Upper lobe of left lung (tissue), 6 donors: ENCODE data around the gene LYRM1. TPM values are rescaled to one million over a fixed set of nuclear protein-coding genes. Genes with fewer than 3 reads are reported as not detected.
A peak's percentile ranks its signal among the peaks of the same experiment; 100 is the strongest.

ENCODE experiments used
- ATAC-seq, 2 donors: fragments of 200-7000 bp; cut with Tn5 transposase; one replicate each; pipeline ENCODE4 v1.9.1; 2022; ENCODE audit warnings: mild to moderate bottlenecking in 2 of 2, moderate library complexity in 2 of 2; ENCODE audit not compliant: low FRiP score in 2 of 2
- DNase-seq, 2 donors: peaks; one replicate each; pipeline ENCODE4 v3.0.0-alpha.2; 2019 to 2020
- H3K27ac ChIP-seq, 4 donors: fragments of 200-600 bp; sonication (generic); one replicate each; pipeline ENCODE4 v1.5.1; 2016 to 2019
- H3K27me3 ChIP-seq, 4 donors: fragments of 200-600 bp; sonication (generic); one replicate each; pipeline ENCODE4 v1.5.1; 2017 to 2019
- H3K36me3 ChIP-seq, 4 donors: fragments of 200-600 bp; sonication (generic); one replicate each; pipeline ENCODE4 v1.5.1; 2016 to 2019
- H3K4me1 ChIP-seq, 4 donors: fragments of 200-600 bp; sonication (generic); one replicate each; pipeline ENCODE4 v1.5.1; 2018 to 2019
- H3K4me3 ChIP-seq, 4 donors: fragments of 200-600 bp; sonication (generic); one replicate each; pipeline ENCODE4 v1.5.1; 2017 to 2019; ENCODE audit warnings: mild to moderate bottlenecking in 2 of 4, moderate library complexity in 1 of 4
- H3K9me3 ChIP-seq, 4 donors: fragments of 200-600 bp; sonication (generic); one replicate each; pipeline ENCODE4 v1.5.1; 2018 to 2019
- CTCF ChIP-seq, 6 experiments: fragments of 450-650 bp in 4 of 6; fragments of 200-600 bp in 2 of 6; sonication (generic) in 2 of 6; IDR thresholded peaks; one replicate each; pipeline ENCODE4 v1.5.1; 2016 to 2019; ENCODE audit warnings: antibody characterized with exemption in 6 of 6
- EP300 ChIP-seq, 4 donors: sonication (generic); formaldehyde crosslinking; IDR thresholded peaks; one replicate each; pipeline ENCODE4 v1.5.1; 2017; ENCODE audit warnings: antibody characterized with exemption in 4 of 4, control low read depth in 2 of 4
- POLR2A ChIP-seq, 4 donors: fragments of 450-650 bp; IDR thresholded peaks; one replicate each; pipeline ENCODE4 v1.5.1; 2016 to 2017; ENCODE audit warnings: antibody characterized with exemption in 4 of 4, mild to moderate bottlenecking in 2 of 4
- POLR2AphosphoS5 ChIP-seq, 2 donors: sonication (generic); formaldehyde crosslinking; IDR thresholded peaks; one replicate each; pipeline ENCODE4 v1.5.1; 2017; ENCODE audit warnings: antibody characterized with exemption in 2 of 2
- WGBS, 2 donors: methylation state at CpG; one replicate each; pipeline ENCODE4 v1.1.5; 2017 to 2018; 5-methylcytosine and 5-hydroxymethylcytosine counted together
- total RNA-seq, 6 donors: library from RNA; depleted of rRNA in 4 of 6; stranded (reverse); fragments of >200 nt in 4 of 6; gene quantifications; one replicate each; pipeline versions ENCODE4 v1.1.0 to v1.2.1, GENCODE V29; 2016 to 2021
- donor health status: DM: no; HTN: no; CAD: no; lungs with moderate emphysema.
- donor health status: DM: no; HTN: yes; CAD: no; lungs with severe emphysema.

The LYRM1 gene
- total RNA-seq, 6 donors from 2014 or later, result 6.8 to 34.4 (median 22.3) TPM

DNA sequence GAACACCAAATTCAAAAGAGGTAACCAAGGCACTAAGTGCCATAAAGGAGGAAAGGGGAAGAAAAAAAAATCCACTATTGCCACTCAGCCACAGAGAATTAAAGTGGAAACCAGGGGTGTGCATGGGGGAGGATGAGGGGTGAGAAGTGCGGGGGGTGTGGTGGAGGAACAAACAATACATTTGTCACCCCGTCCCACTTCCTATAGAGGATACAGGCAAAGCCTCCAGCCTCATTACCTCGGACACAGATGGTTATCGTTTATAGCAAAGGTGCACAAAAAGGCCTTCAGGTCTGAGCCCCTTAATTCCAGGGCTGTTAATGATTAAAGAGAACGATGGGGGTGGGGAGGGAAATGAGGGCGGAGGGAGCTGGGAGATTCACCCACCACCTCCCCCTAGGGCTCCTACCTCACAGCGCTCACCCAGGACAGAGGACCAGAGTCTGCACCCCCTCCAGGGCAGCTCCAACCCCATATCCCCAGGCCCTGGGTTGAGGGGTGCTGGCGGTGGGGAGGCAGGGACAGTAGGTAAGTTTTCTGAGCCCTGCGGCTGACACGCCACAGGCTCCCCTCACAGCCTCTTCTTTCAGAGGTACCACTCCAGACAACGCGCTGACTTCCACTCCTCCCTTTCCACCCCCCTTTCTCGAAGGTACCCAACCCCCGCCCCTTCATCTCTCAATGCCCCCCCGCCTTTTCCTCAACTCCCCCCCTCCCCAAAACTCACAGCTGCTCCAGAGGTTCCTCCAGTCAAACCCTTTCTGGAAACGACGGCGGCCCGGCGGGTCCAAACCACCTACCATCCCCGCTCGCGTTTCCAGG, 883 bp upstream of the LYRM1 start:
- peak; percentile 3 to 6 for ATAC-seq

DNA sequence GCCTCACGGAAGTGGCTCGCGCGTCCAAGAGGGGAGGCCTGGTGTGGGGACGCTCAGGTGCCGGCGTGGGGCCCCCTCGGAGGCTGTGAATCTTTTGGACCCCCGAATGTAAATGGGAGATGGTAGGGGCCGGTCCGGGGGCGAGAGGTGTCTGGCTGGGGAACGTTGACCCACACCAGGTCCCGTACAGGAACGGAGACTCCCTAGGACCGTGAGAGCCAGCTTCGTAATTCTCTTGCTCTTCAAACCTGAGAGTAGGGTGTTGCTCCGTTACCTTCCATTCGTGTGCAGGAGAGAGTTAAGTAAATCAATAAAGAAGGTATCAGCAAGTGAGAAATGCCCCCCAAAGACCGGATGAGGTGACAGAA, 481 bp downstream of the LYRM1 start:
- peaks cover 0 to 12% (median 0%) of the 10 kb centered on the region in 4 donors for H3K36me3 ChIP-seq
- DNase-seq (no peak), ATAC-seq (peak in 1 of 2 donors; percentile 6)
- 1 to 6% methylated on average over 3 to 17 of the region's 20 CpGs for WGBS, 2 donors
- H3K27ac ChIP-seq, result peak overlapping the region; percentile 95 to 99 (median 97)
- H3K4me1 ChIP-seq, result peaks cover 57 to 76% (median 62%) of the 10 kb centered on the region in 4 donors
- no peaks in the 10 kb centered on the region for H3K9me3 ChIP-seq
- H3K27me3 ChIP-seq, result no peaks in the 10 kb centered on the region
- peak overlapping the region; percentile 53 to 91 (median 74) for H3K4me3 ChIP-seq
- TF ChIP-seq CTCF (IDR thresholded peaks at IDR 0.05) (no peak), POLR2A (IDR thresholded peaks at IDR 0.05) (peak in 1 of 4 donors; percentile 28)

More for the DNA sequence above, 883 bp upstream of the LYRM1 start:
- no peaks in the 10 kb centered on the region for H3K27me3 ChIP-seq
- peaks cover 43 to 62% (median 48%) of the 10 kb centered on the region in 4 donors for H3K4me1 ChIP-seq
- H3K27ac ChIP-seq, result peak overlapping the region; percentile 95 to 99 (median 97)
- DNase-seq, result no peak
- H3K36me3 ChIP-seq, result peaks cover 0 to 19% (median 0%) of the 10 kb centered on the region in 4 donors
- peak overlapping the region; percentile 53 to 91 (median 74) for H3K4me3 ChIP-seq
- no peaks in the 10 kb centered on the region for H3K9me3 ChIP-seq
- TF ChIP-seq EP300 (IDR thresholded peaks at IDR 0.05) (no peak), POLR2A (IDR thresholded peaks at IDR 0.05) (no peak), POLR2AphosphoS5 (IDR thresholded peaks at IDR 0.05) (no peak), CTCF (IDR thresholded peaks at IDR 0.05) (no peak)
- WGBS, 2 donors, result 0% methylated on average over 17 to 23 of the region's 23 CpGs

DNA sequence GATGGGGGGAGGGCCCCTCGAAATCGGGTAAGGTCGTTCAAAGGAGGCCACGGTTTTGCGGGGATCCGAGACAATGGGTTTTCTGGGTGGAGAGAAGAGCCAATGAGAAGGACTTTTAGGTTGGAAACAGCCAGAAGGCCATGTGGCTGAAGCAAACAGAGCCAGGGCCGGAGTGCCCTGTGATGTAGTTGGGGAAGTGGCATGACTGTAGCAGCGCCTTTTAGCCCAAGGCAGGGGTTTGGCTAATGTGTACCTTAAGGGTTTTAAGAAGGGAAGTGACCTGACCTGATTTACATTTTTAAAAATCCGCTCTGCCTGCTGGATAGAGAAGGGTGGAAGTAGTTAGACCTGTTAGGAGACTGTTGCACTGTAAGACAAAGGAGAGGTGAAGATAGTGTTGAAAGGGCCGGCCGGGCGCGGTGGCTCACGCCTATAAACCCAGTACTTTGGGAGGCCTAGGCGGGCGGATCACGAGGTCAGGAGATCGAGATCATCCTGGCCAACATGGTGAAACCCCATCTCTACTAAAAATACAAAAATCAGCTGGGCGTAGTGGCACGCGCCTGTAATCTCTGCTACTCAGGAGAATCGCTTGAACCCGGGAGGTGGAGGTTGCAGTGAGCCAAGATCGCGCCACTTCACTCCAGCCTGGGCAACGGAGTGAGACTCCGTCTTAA, 1.0 kb downstream of the LYRM1 start:
- H3K4me3 ChIP-seq, result peak overlapping the region; percentile 53 to 91 (median 74)
- DNase-seq (peak; percentile 87), ATAC-seq (peak; percentile 31 to 77)
- H3K9me3 ChIP-seq, result no peaks in the 10 kb centered on the region
- peaks cover 62 to 81% (median 65%) of the 10 kb centered on the region in 4 donors for H3K4me1 ChIP-seq
- H3K36me3 ChIP-seq, result peaks cover 0 to 7% (median 0%) of the 10 kb centered on the region in 4 donors
- TF ChIP-seq POLR2A (IDR thresholded peaks at IDR 0.05), result peak in 1 of 4 donors; percentile 53
- TF ChIP-seq POLR2AphosphoS5 (IDR thresholded peaks at IDR 0.05), result peak; percentile 11 to 56
- no peak for TF ChIP-seq CTCF (IDR thresholded peaks at IDR 0.05)
- peak overlapping the region; percentile 95 to 99 (median 97) for H3K27ac ChIP-seq
- 36 to 37% methylated on average over 27 of the region's 27 CpGs for WGBS, 2 donors
- H3K27me3 ChIP-seq, result no peaks in the 10 kb centered on the region

- Histone ChIP-seq H3K4me3 (peak overlapping the region in 1 of 4 donors; percentile 91), H3K36me3 (no peaks in the 10 kb centered on the region), H3K9me3 (no peaks in the 10 kb centered on the region), H3K27ac (peak overlapping the region; percentile 95 to 99 (median 97)), H3K27me3 (no peaks in the 10 kb centered on the region), H3K4me1 (peaks cover 61 to 82% (median 69%) of the 10 kb centered on the region in 4 donors)
- no peak for ATAC-seq
- TF ChIP-seq POLR2A (IDR thresholded peaks at IDR 0.05) (no peak), EP300 (IDR thresholded peaks at IDR 0.05) (no peak), CTCF (IDR thresholded peaks at IDR 0.05) (no peak), POLR2AphosphoS5 (IDR thresholded peaks at IDR 0.05) (no peak)
- WGBS, 2 donors, result 92 to 93% methylated on average over 6 of the region's 6 CpGs
- no peak for DNase-seq
Measured at GRCh38 chr16:20902426-20902825, 1.9 kb downstream of the LYRM1 start.
